OCI-LY1 (cell line): ENCODE measurements around the gene PRTN3.

ENCODE experiments used
- EZH2 ChIP-seq: fragments of 200-600 bp; sonication (generic), shearing (Covaris generic); IDR thresholded peaks from 2 replicates; pipeline ENCODE4 v1.8.0; 2017; ENCODE audit warnings: borderline replicate concordance, mixed run types, mild to moderate bottlenecking, antibody characterized with exemption, low read length, moderate library complexity, mixed read lengths
- TF ChIP-seq, protein P1 (sequence below): fragments of 200-600 bp; sonication (generic), shearing (Covaris generic); IDR thresholded peaks from 2 replicates; pipeline ENCODE4 v1.5.1; 2017; ENCODE audit warnings: mild to moderate bottlenecking, antibody characterized with exemption, low read length, moderate library complexity, mixed read lengths

GRCh38 chr19:873084-873483 is 32.3 kb downstream of the PRTN3 start:
- TF ChIP-seq, protein P1, sequence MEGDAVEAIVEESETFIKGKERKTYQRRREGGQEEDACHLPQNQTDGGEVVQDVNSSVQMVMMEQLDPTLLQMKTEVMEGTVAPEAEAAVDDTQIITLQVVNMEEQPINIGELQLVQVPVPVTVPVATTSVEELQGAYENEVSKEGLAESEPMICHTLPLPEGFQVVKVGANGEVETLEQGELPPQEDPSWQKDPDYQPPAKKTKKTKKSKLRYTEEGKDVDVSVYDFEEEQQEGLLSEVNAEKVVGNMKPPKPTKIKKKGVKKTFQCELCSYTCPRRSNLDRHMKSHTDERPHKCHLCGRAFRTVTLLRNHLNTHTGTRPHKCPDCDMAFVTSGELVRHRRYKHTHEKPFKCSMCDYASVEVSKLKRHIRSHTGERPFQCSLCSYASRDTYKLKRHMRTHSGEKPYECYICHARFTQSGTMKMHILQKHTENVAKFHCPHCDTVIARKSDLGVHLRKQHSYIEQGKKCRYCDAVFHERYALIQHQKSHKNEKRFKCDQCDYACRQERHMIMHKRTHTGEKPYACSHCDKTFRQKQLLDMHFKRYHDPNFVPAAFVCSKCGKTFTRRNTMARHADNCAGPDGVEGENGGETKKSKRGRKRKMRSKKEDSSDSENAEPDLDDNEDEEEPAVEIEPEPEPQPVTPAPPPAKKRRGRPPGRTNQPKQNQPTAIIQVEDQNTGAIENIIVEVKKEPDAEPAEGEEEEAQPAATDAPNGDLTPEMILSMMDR: no peak
- no peak for TF ChIP-seq EZH2
